Measurements from ENCODE around the gene TULP4. TPM values are rescaled to one million over a fixed set of nuclear protein-coding genes. Genes with fewer than 3 reads are reported as not detected.
"Not testable (repeated sequence)": the region's sequence is repeated elsewhere in the genome, so short reads cannot be mapped to it uniquely, and the experiment has no call there.

The TULP4 gene
- total RNA-seq, 8 experiments from 2014 or later, result 54.0 to 195 (median 151) TPM

DNA sequence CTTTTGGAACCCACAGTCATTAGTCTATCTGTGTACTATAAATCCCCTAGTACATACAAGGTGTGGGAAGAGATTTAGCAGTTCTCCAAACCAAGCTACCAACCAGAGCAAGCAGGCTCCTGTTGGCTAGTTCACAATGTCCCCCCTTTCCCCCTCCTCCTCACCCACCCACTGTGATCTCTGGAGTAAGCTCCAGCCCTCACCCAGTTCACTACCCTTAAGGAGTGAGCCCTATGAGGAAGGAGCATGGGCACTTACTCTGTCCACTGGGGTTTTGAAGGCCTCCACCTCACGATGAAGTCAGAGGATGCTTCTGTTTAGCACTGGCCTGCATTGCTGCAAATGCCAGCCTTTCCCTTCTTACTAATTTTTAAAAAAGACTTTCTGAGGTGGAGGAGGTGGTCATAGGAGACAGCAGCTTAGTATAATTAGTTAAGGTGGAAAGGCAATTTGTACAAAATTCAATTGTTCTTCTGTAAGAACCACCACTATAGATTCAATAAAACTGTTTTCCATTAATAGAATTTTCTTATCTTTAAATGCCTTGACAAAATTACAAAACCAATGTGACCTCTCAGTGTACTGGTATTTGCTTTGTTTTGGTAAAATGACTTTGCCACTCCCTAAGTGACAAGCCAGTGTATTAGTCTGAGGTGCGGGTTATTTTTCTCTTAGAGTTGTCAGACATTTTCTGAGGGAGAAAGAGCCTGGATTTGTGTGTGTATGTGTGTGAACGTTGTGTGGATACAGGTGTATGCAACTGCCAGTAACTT lies 86.2 kb downstream of the TULP4 start:
- no peak for ATAC-seq (replicated peaks in 6 of 8)
- WGBS, 10 experiments, result 69 to 100% (median 85%) methylated on average over 1 to 2 of the region's 3 CpGs; no CpG with 5 or more reads in 3 of the 10 experiments
- Histone ChIP-seq H3K4me3 (no peak overlapping the region), H3K27ac (no peak overlapping the region), H3K4me1 (replicated peaks in 1 of 2) (no peaks in the 10 kb centered on the region)
- in situ Hi-C loops (cut with MboI; ENCODE audit: low pct_unique_long_range_greater_than_20kb in 2 of 9, low sequenced_read_pairs in 9 of 9, unreplicated experiment in 9 of 9), result no loop called here

DNA sequence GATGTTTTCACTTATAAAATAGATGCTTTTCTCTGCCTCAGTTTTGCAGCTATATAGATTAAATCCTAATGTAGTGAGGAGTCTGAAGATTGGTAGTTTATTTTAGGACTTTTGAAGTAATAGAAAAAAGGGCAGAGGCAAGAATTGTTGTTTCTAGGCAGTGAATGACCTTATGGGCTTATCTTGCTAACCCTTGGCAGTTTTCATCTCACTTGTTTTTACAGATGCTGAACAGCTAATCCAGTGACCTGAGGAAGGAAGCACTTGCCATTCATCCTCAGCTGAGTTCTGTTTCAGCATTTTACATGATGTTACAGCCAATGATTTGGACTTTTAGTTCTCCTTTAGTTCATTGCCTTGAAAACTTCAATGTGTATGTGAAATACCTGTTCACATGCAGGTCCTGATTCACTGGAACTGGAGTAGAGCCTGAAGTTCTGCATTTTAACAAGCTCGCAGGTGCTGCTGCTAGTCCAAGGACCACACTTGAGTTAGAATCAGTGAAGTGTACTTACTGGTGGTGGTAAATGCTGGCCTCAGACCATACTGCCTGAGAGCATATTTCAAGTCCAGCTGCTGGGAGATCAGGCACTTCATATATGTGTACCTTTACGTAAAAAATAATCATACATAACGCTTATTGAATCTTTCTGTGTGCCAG lies 86.9 kb downstream of the TULP4 start:
- no peak for ATAC-seq (replicated peaks in 6 of 8)

DNA sequence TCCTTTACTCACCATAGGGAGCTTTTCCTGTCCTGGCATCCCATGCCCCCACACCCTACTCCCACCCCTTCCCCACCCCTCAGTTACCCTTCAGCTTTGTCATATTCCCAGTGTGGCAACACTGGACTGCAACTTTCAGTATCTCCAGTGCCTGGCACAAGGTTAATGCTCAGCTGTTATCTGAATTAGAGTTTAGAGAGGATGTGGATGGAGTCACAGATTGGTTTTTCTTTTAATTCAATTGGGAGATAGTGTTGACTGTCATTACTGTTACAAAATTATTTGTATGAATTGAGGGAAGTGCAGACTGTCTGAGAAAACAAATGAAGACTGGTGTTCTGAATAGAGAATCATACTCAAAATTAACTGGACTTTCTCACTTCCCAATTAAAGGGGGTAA lies 89.9 kb downstream of the TULP4 start:
- H3K4me1 ChIP-seq (replicated peaks in 1 of 2), result no peaks in the 10 kb centered on the region
- peak in 1 of 8 experiments; percentile 17 for ATAC-seq (replicated peaks in 6 of 8)
- H3K27ac ChIP-seq, result no peak overlapping the region
- in situ Hi-C loops (cut with MboI; ENCODE audit: low pct_unique_long_range_greater_than_20kb in 2 of 9, low sequenced_read_pairs in 9 of 9, unreplicated experiment in 9 of 9), result no loop called here
- no peak overlapping the region for H3K4me3 ChIP-seq

More for the DNA sequence above, 86.9 kb downstream of the TULP4 start:
- in situ Hi-C loops (cut with MboI; ENCODE audit: low pct_unique_long_range_greater_than_20kb in 2 of 9, low sequenced_read_pairs in 9 of 9, unreplicated experiment in 9 of 9), result no loop called here
- H3K27ac ChIP-seq, result no peak overlapping the region
- 90 to 100% (median 100%) methylated on average over 1 to 3 of the region's 3 CpGs; no CpG with 5 or more reads in 2 of the 10 experiments for WGBS, 10 experiments
- no peak overlapping the region for H3K4me3 ChIP-seq
- H3K4me1 ChIP-seq (replicated peaks in 1 of 2), result no peaks in the 10 kb centered on the region

DNA sequence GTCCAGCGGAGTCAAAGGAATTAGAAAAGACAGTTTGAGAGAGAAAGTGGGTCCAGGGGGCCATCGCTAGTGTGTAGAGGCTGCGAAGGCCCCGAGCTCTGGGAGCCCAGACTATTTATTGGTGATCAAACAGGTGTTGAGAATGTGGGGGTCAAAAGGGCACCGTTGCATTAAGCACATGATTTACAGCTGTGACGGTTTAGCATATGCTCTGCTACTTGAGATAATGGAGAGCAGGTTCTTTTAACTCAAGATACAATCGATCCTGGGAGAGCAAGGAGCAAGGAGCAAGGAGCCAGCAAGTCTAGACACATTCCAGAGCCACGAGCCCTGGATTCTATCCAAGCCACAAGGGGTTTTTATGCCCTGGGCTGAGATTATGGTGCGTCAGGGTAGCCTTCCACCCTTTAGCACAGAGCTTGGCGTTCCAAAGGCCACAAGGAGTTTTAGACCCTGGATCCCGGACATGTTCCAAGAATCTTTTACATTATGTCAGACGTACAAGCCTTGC lies 93.1 kb downstream of the TULP4 start:
- ATAC-seq (replicated peaks in 6 of 8); H3K4me3 ChIP-seq; H3K27ac ChIP-seq; in situ Hi-C loops (cut with MboI; ENCODE audit: low pct_unique_long_range_greater_than_20kb in 2 of 9, low sequenced_read_pairs in 9 of 9, unreplicated experiment in 9 of 9): not testable (repeated sequence)
- peaks cover 8 to 15% of the 10 kb centered on the region in 2 donors for H3K4me1 ChIP-seq (replicated peaks in 1 of 2)
- WGBS, 10 experiments, result 50 to 100% (median 84%) methylated on average over 1 to 10 of the region's 12 CpGs

DNA sequence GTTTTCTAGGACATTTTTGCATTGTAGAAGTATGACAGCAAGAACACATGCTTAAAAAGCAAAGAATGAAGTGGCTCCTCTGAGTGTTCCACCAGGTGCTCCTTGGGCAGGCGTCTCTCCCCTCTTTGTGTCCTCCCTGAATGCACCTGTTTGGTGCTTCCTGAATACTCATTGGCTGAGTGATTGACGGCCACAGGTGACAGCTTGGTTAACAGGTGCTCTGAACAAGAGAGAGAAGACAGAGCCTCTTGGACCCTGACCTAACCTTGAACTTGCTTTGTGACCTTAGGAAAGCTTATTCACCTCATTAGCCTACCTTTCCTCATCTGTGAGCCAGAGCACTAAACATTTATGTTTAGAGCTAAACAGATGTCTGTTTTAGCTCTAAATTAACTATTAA lies 93.7 kb downstream of the TULP4 start:
- Histone ChIP-seq H3K4me3 (no peak overlapping the region), H3K27ac (no peak overlapping the region), H3K4me1 (replicated peaks in 1 of 2) (peaks cover 8 to 15% of the 10 kb centered on the region in 2 donors)
- in situ Hi-C loops (cut with MboI; ENCODE audit: low pct_unique_long_range_greater_than_20kb in 2 of 9, low sequenced_read_pairs in 9 of 9, unreplicated experiment in 9 of 9), result no loop called here
- WGBS, 10 experiments, result 80 to 100% (median 96%) methylated on average over 1 to 2 of the region's 2 CpGs; no CpG with 5 or more reads in 4 of the 10 experiments
- ATAC-seq (replicated peaks in 6 of 8), result no peak

DNA sequence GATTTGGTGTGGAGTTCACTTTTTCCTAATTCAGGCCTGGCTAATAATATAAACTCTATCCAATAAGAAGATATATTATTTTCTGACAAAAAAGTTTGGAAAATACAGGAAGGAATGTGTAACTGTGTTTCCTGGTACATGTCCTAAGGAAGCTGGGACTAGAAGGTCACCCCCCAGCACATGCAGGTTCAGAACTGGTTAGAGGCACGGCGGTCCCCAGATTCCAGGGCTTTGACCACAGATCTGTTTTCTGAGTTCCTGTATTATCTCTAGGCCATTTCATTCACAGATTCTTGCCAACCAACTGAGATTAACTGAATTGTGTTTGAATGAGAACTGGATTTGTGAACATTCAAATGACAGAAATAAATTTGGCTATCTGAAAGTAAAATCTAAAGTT lies 94.5 kb downstream of the TULP4 start:
- in situ Hi-C loops (cut with MboI; ENCODE audit: low pct_unique_long_range_greater_than_20kb in 2 of 9, low sequenced_read_pairs in 9 of 9, unreplicated experiment in 9 of 9), result no loop called here
- Histone ChIP-seq H3K27ac (no peak overlapping the region), H3K4me1 (replicated peaks in 1 of 2) (peaks cover 8 to 15% of the 10 kb centered on the region in 2 donors), H3K4me3 (no peak overlapping the region)
- no peak for ATAC-seq (replicated peaks in 6 of 8)
- 91 to 100% (median 100%) methylated on average over 1 to 2 of the region's 2 CpGs; no CpG with 5 or more reads in 4 of the 10 experiments for WGBS, 10 experiments

DNA sequence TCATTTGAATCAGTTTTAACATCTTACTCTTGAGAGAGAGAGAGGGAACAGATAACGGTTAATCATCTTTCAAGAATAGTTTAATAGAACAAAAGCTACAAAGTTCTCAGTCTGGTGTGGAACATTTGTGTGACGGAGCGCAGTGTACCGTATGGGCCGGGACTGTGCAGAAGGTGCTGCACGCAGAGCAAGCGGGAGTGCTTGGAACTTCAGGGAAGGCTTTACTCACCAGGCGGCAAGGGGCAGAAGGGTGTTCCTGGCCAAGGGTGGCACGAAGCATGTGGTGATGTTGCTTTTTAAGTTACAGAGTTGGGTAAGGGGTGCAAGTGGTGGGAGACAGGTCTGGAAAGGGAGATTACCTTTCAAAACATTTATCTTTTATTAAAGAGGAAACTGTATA lies 95.7 kb downstream of the TULP4 start:
- no peak for ATAC-seq (replicated peaks in 6 of 8)
- Histone ChIP-seq H3K27ac (peak overlapping the region in 1 of 2 donors; percentile 37), H3K4me3 (no peak overlapping the region), H3K4me1 (replicated peaks in 1 of 2) (peaks cover 8 to 15% of the 10 kb centered on the region in 2 donors)
- WGBS, 10 experiments, result 92 to 100% (median 99%) methylated on average over 6 to 8 of the region's 9 CpGs; no CpG with 5 or more reads in 4 of the 10 experiments
- in situ Hi-C loops (cut with MboI; ENCODE audit: low pct_unique_long_range_greater_than_20kb in 2 of 9, low sequenced_read_pairs in 9 of 9, unreplicated experiment in 9 of 9), result no loop called here

DNA sequence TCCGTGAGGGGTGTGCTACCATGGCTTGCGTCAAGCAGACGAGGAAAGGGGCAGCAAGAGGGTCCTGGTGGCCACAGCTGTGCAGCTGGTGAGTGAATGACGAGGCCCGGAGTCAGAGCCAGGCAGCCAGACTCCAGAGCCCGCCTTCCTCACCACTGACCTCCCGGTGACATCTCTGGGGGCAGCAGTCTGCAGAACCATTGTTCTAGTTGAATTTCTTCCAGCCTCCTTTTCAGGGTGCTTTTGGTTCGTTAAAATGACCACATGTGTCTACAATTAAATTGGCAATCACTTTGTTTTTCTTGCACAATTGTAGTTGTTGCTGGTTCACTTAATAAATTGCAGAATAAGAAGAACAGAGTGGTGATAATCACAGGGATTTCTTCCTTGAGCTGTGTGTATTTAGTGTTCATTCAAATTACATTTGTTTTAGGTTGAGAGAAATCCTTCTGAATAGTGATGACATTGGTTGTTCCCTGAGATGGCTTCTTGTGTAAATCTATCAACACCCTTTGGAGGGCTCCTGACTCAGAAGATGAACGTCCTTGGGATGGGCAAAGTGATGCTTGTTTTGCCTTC lies 96.4 kb downstream of the TULP4 start:
- peak overlapping the region in 1 of 2 donors; percentile 37 for H3K27ac ChIP-seq

DNA sequence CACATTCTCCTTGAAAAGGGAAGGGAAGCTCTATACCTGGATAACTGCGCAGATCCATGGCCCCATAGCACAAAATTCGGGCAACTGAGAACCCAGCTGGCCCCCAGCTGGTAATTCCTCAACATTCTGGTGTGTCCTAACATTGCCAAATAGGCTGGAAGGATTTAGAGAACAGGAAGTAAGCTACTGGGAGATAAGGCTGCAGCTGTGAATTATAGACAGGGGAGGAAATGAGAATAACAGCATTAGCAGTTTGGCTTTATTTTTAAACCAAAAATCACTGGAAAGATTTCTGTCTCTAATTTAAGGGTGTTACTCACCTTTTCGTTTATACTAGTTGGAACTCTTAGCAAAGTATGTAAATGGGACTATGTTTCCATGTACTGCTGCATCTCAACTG lies 97.2 kb downstream of the TULP4 start:
- H3K27ac ChIP-seq, result peak overlapping the region in 1 of 2 donors; percentile 27
- peaks cover 8 to 15% of the 10 kb centered on the region in 2 donors for H3K4me1 ChIP-seq (replicated peaks in 1 of 2)
- no peak overlapping the region for H3K4me3 ChIP-seq
- WGBS, 10 experiments, result 38 to 100% (median 86%) methylated on average over 1 to 3 of the region's 3 CpGs; no CpG with 5 or more reads in 2 of the 10 experiments
- peak in 1 of 8 experiments; percentile 54 for ATAC-seq (replicated peaks in 6 of 8)
- in situ Hi-C loops (cut with MboI; ENCODE audit: low pct_unique_long_range_greater_than_20kb in 2 of 9, low sequenced_read_pairs in 9 of 9, unreplicated experiment in 9 of 9), result no loop called here

More for the DNA sequence above, 96.4 kb downstream of the TULP4 start:
- peak; percentile 40 to 96 (median 92) for ATAC-seq (replicated peaks in 6 of 8)
- 7 to 50% (median 18%) methylated on average over 1 to 6 of the region's 9 CpGs; no CpG with 5 or more reads in 1 of the 10 experiments for WGBS, 10 experiments
- H3K4me1 ChIP-seq (replicated peaks in 1 of 2), result peaks cover 8 to 15% of the 10 kb centered on the region in 2 donors
- no peak overlapping the region for H3K4me3 ChIP-seq
- in situ Hi-C loops (cut with MboI; ENCODE audit: low pct_unique_long_range_greater_than_20kb in 2 of 9, low sequenced_read_pairs in 9 of 9, unreplicated experiment in 9 of 9), result no loop called here

DNA sequence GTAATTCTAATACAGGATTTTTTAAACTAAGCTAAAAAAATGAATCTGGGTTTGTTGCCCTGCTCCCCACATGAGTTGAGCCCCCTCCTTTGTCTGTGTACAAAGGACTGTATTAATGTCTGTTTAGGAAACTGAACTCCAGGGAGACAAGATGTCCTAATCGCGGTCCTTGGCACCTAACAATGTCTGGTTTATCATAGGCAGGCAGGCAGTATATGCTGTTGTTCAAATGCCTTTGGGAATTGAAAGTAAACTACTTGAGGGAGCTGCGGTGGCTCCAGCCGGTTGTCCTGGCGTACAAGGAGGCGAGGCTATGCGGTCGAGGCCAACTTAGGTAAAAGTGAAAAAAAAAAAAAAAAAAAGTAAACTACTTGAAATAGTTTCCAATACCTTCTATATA lies 98.5 kb downstream of the TULP4 start:
- ATAC-seq (replicated peaks in 6 of 8), result no peak
- no peak overlapping the region for H3K27ac ChIP-seq
- H3K4me3 ChIP-seq, result no peak overlapping the region
- 75 to 100% (median 96%) methylated on average over 3 to 8 of the region's 8 CpGs; no CpG with 5 or more reads in 1 of the 10 experiments for WGBS, 10 experiments
- H3K4me1 ChIP-seq (replicated peaks in 1 of 2), result peaks cover 8 to 15% of the 10 kb centered on the region in 2 donors
- in situ Hi-C loops (cut with MboI; ENCODE audit: low pct_unique_long_range_greater_than_20kb in 2 of 9, low sequenced_read_pairs in 9 of 9, unreplicated experiment in 9 of 9), result no loop called here

DNA sequence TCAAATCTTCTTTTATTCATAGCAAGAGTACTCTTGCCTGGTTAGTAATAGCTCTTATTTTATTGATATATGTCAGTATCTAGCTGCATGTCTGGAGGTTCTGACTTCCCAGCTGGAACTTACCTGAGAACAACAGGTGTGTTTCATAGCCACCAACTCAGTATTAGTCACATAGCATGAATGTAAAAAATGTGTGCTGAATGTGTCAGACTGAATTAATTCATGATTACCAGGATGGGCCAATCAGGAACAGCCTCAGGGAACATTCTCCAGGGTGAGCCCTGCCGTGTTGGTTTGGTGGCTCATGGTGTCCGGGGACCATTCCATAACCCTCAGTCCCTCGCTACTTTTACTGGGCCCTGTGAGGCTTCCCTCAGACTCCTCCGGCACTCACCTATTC lies 99.7 kb downstream of the TULP4 start:
- Histone ChIP-seq H3K4me1 (replicated peaks in 1 of 2) (peaks cover 8 to 15% of the 10 kb centered on the region in 2 donors), H3K4me3 (no peak overlapping the region), H3K27ac (no peak overlapping the region)
- ATAC-seq (replicated peaks in 6 of 8), result no peak
- in situ Hi-C loops (cut with MboI; ENCODE audit: low pct_unique_long_range_greater_than_20kb in 2 of 9, low sequenced_read_pairs in 9 of 9, unreplicated experiment in 9 of 9), result no loop called here
- WGBS, 10 experiments, result 60 to 100% (median 90%) methylated on average over 1 to 4 of the region's 4 CpGs; no CpG with 5 or more reads in 1 of the 10 experiments

DNA sequence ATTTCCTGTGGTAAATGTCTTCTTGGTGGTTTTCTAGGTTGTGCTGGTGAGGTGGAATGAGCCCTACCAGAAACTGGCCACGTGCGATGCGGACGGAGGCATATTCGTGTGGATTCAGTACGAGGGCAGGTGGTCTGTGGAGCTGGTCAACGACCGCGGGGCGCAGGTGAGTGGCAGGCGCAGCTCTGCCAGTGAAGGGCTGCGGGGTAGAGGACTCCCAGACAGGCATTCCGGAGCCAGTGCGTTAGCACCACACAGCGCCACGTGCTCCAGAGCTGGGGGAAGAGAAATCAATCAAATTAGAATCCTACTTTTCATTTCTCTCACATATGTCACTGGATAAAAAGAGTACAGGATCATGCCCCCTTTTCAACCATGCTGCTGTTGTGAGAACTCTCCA lies 100.8 kb downstream of the TULP4 start:
- in situ Hi-C loops (cut with MboI; ENCODE audit: low pct_unique_long_range_greater_than_20kb in 2 of 9, low sequenced_read_pairs in 9 of 9, unreplicated experiment in 9 of 9), result no loop called here
- WGBS, 10 experiments, result 90 to 100% (median 97%) methylated on average over 1 to 12 of the region's 16 CpGs; no CpG with 5 or more reads in 4 of the 10 experiments
- H3K27ac ChIP-seq, result no peak overlapping the region
- ATAC-seq (replicated peaks in 6 of 8), result no peak
- no peak overlapping the region for H3K4me3 ChIP-seq
- peaks cover 8 to 14% of the 10 kb centered on the region in 2 donors for H3K4me1 ChIP-seq (replicated peaks in 1 of 2)
